Activated naive CD8-positive, alpha-beta T cell (primary cell): ENCODE data around the gene MAP1LC3B2.

Experiments used
- H3K27ac Mint-ChIP-seq: one replicate; pipeline ENCODE4 v1.8.0; 2021; ENCODE audit warnings: mixed read lengths
- H3K27me3 Mint-ChIP-seq: one replicate; pipeline ENCODE4 v1.8.0; 2021; ENCODE audit warnings: mixed read lengths
- H3K36me3 Mint-ChIP-seq: one replicate; pipeline ENCODE4 v1.8.0; 2021; ENCODE audit warnings: mixed read lengths
- H3K4me1 Mint-ChIP-seq: one replicate; pipeline ENCODE4 v1.8.0; 2021; ENCODE audit warnings: low read depth, mixed read lengths
- H3K4me3 Mint-ChIP-seq: one replicate; pipeline ENCODE4 v1.8.0; 2021; ENCODE audit warnings: mild to moderate bottlenecking, mixed read lengths
- H3K9me3 Mint-ChIP-seq: one replicate; pipeline ENCODE4 v1.8.0; 2021; ENCODE audit warnings: low read depth, mixed read lengths

MAP1LC3B2 gene

GRCh38 chr12:116532428-116532827 lies 26.8 kb upstream of the MAP1LC3B2 start:
- H3K27ac Mint-ChIP-seq: peak overlapping the region; percentile 34
- peak overlapping the region; percentile 83 for H3K4me3 Mint-ChIP-seq
- no peaks in the 10 kb centered on the region for H3K9me3 Mint-ChIP-seq
- no peaks in the 10 kb centered on the region for H3K36me3 Mint-ChIP-seq
- peaks cover 23% of the 10 kb centered on the region for H3K4me1 Mint-ChIP-seq
- H3K27me3 Mint-ChIP-seq: no peaks in the 10 kb centered on the region

GRCh38 chr12:116532986-116533342 lies 26.2 kb upstream of the MAP1LC3B2 start:
- Mint-ChIP-seq H3K4me1 (peaks cover 28% of the 10 kb centered on the region), H3K36me3 (no peaks in the 10 kb centered on the region), H3K4me3 (peak overlapping the region; percentile 83), H3K27ac (no peak overlapping the region), H3K9me3 (no peaks in the 10 kb centered on the region), H3K27me3 (no peaks in the 10 kb centered on the region)

- no peaks in the 10 kb centered on the region for H3K27me3 Mint-ChIP-seq
- H3K4me1 Mint-ChIP-seq: peaks cover 29% of the 10 kb centered on the region
- peak overlapping the region; percentile 83 for H3K4me3 Mint-ChIP-seq
- no peaks in the 10 kb centered on the region for H3K9me3 Mint-ChIP-seq
- no peaks in the 10 kb centered on the region for H3K36me3 Mint-ChIP-seq
- H3K27ac Mint-ChIP-seq: no peak overlapping the region
These were observed 25.6 kb upstream of the MAP1LC3B2 start for GRCh38 chr12:116533343-116534251.

GRCh38 chr12:116534311-116535121 lies 24.7 kb upstream of the MAP1LC3B2 start:
- Mint-ChIP-seq H3K4me3 (peak overlapping the region; percentile 83), H3K27ac (no peak overlapping the region), H3K36me3 (no peaks in the 10 kb centered on the region), H3K9me3 (no peaks in the 10 kb centered on the region), H3K4me1 (peaks cover 29% of the 10 kb centered on the region), H3K27me3 (no peaks in the 10 kb centered on the region)

GRCh38 chr12:116535241-116535640 lies 23.9 kb upstream of the MAP1LC3B2 start:
- Mint-ChIP-seq H3K4me3 (peak overlapping the region; percentile 83), H3K9me3 (no peaks in the 10 kb centered on the region), H3K27ac (no peak overlapping the region), H3K27me3 (no peaks in the 10 kb centered on the region), H3K36me3 (no peaks in the 10 kb centered on the region), H3K4me1 (peaks cover 29% of the 10 kb centered on the region)

- H3K27me3 Mint-ChIP-seq: no peaks in the 10 kb centered on the region
- H3K4me1 Mint-ChIP-seq: peaks cover 29% of the 10 kb centered on the region
- H3K27ac Mint-ChIP-seq: peak overlapping the region; percentile 16
- H3K9me3 Mint-ChIP-seq: no peaks in the 10 kb centered on the region
- no peaks in the 10 kb centered on the region for H3K36me3 Mint-ChIP-seq
- no peak overlapping the region for H3K4me3 Mint-ChIP-seq
These were observed 21.9 kb upstream of the MAP1LC3B2 start for GRCh38 chr12:116537101-116537904.

- H3K9me3 Mint-ChIP-seq: no peaks in the 10 kb centered on the region
- H3K4me1 Mint-ChIP-seq: peaks cover 22% of the 10 kb centered on the region
- H3K4me3 Mint-ChIP-seq: peak overlapping the region; percentile 51
These were observed 21.0 kb upstream of the MAP1LC3B2 start for GRCh38 chr12:116538076-116538591.

GRCh38 chr12:116538682-116539305 lies 20.4 kb upstream of the MAP1LC3B2 start:
- Mint-ChIP-seq H3K9me3 (no peaks in the 10 kb centered on the region), H3K4me3 (no peak overlapping the region), H3K27me3 (no peaks in the 10 kb centered on the region), H3K27ac (no peak overlapping the region), H3K4me1 (peaks cover 18% of the 10 kb centered on the region), H3K36me3 (no peaks in the 10 kb centered on the region)

More at GRCh38 chr12:116538076-116538591, 21.0 kb upstream of the MAP1LC3B2 start:
- H3K27me3 Mint-ChIP-seq: no peaks in the 10 kb centered on the region
- no peaks in the 10 kb centered on the region for H3K36me3 Mint-ChIP-seq
- H3K27ac Mint-ChIP-seq: no peak overlapping the region

GRCh38 chr12:116539361-116539771 lies 19.8 kb upstream of the MAP1LC3B2 start:
- no peaks in the 10 kb centered on the region for H3K36me3 Mint-ChIP-seq
- H3K9me3 Mint-ChIP-seq: no peaks in the 10 kb centered on the region
- H3K27me3 Mint-ChIP-seq: no peaks in the 10 kb centered on the region
- H3K4me3 Mint-ChIP-seq: no peak overlapping the region
- no peak overlapping the region for H3K27ac Mint-ChIP-seq
- H3K4me1 Mint-ChIP-seq: peaks cover 17% of the 10 kb centered on the region

GRCh38 chr12:116539905-116540482 lies 19.2 kb upstream of the MAP1LC3B2 start:
- Mint-ChIP-seq H3K36me3 (no peaks in the 10 kb centered on the region), H3K27me3 (no peaks in the 10 kb centered on the region), H3K4me1 (peaks cover 12% of the 10 kb centered on the region), H3K9me3 (no peaks in the 10 kb centered on the region), H3K4me3 (no peak overlapping the region), H3K27ac (no peak overlapping the region)

- no peak overlapping the region for H3K27ac Mint-ChIP-seq
- H3K36me3 Mint-ChIP-seq: no peaks in the 10 kb centered on the region
- H3K4me1 Mint-ChIP-seq: peaks cover 12% of the 10 kb centered on the region
- H3K27me3 Mint-ChIP-seq: no peaks in the 10 kb centered on the region
- no peak overlapping the region for H3K4me3 Mint-ChIP-seq
- no peaks in the 10 kb centered on the region for H3K9me3 Mint-ChIP-seq
These were observed 18.5 kb upstream of the MAP1LC3B2 start for GRCh38 chr12:116540622-116541152.

- no peak overlapping the region for H3K4me3 Mint-ChIP-seq
- H3K27ac Mint-ChIP-seq: no peak overlapping the region
- no peaks in the 10 kb centered on the region for H3K27me3 Mint-ChIP-seq
- H3K9me3 Mint-ChIP-seq: no peaks in the 10 kb centered on the region
- H3K36me3 Mint-ChIP-seq: no peaks in the 10 kb centered on the region
- peaks cover 12% of the 10 kb centered on the region for H3K4me1 Mint-ChIP-seq
These were observed 17.4 kb upstream of the MAP1LC3B2 start for GRCh38 chr12:116541547-116542344.

- Mint-ChIP-seq H3K4me3 (no peak overlapping the region), H3K27ac (no peak overlapping the region), H3K9me3 (no peaks in the 10 kb centered on the region), H3K4me1 (peaks cover 6% of the 10 kb centered on the region), H3K27me3 (no peaks in the 10 kb centered on the region), H3K36me3 (no peaks in the 10 kb centered on the region)
These were observed 16.7 kb upstream of the MAP1LC3B2 start for GRCh38 chr12:116542345-116542956.
